ENCODE measurements around the gene AS3MT.

Gene AS3MT

DNA sequence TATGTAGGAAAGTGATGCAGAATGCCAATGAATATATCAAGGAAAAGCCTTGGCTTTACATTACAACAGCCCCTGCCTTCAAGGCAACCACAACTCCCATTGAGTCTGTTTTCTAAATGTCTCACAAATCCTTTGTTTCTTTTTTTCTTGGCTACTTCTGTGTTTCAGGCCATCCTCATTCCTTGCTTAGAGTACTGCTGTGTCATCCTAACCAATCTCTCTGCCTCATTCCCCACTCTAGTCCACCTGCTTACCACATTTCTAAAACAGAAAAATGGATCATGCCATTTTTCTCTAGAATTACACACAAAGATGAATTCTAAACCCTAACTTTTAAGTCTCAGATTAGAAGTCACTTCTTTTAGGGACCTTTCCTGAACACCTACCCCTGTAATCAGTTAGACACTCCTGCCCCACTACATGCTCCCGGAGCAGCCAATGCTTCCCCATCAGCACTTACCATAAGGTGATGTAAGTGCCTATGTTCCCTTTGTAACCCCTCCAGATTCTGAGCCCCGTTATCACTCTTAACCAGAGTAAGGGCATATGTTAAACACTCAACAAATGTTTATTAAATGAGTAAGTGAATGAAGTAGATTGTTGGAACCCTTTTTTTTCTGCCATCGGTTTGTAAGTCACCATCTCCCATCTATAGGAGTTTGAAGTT lies 12.4 kb upstream of the AS3MT start:
- no peak for DNase-seq

DNA sequence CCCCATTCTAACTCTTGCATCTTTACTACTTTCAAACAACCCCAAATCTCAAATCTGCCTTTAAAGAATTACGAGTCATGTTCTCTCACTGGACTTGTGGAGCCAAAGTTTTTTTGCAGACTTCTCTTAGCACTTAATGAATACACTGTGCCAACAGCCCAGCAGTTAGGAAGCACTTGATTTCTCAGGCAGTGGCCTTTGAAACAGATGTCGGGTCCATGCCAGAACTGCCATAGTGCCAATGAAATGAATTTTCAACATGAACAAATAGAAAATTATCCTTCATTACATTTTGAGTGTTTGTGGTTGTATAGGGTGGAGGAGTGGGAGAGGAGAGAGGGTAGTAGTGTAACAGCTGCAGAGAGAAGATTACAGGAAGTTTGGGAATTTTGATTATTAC lies 9.4 kb upstream of the AS3MT start:
- no peak for DNase-seq

DNA sequence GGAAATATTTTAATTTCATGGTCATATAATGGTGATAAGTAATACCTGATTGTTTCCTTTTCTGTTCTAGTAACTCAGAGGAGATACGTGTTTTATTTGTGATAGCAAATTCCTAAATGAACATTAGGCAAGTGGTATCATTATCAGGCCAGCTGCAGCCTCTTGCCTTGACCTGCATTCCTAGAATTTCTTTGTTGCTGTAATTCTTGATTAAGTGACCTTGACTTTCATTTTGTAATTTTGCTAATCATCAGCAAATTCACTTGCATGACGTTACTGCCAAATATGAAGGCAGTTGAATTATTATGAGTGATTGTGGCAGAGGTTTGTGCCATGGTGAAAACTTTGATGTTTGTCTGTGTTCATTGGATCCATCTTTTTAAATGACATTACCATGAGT lies 5.6 kb upstream of the AS3MT start:
- DNase-seq: no peak

- no peak for DNase-seq
Measured at GRCh38 chr10:102865620-102866019, 3.6 kb upstream of the AS3MT start.

DNA sequence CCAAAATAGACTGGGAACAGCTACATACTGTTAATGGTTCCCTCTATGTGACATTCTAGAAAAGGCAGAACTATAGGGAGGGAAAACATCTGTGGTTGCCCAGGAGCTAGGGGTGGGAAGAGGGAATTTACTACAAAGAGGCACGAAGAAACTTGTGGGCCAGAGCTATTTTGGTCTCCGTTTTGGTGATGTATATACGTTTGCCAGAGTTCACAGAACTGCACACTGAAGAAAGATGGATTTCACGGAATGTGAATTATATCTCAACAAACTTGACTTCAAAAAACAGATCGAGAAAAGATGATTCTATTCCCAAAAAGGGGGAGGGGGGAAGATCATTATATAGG lies 386 bp upstream of the AS3MT start:
- DNase-seq: no peak

GRCh38 chr10:102870221-102870620 lies 951 bp downstream of the AS3MT start:
- DNase-seq: no peak

DNA sequence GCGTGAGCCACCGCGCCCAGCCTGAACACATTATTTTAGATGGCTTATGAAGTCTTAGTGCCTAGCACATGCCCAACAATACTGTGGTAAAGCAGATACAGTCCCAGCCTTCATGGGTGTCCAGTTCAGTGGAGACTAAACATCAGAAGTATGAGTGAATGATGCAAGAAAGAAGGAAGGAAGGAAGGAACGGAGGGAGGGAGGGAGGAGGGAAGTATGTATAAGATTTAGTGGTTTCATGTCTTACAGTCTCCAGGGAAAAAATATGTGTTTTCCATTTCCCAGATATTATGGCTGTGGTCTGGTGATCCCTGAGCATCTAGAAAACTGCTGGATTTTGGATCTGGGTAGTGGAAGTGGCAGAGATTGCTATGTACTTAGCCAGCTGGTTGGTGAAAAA lies 2.9 kb downstream of the AS3MT start:
- no peak for DNase-seq

- no peak for DNase-seq
Measured at GRCh38 chr10:102876747-102877153, 7.5 kb downstream of the AS3MT start.

- no peak for DNase-seq
Measured at GRCh38 chr10:102878629-102879028, 9.4 kb downstream of the AS3MT start.

DNA sequence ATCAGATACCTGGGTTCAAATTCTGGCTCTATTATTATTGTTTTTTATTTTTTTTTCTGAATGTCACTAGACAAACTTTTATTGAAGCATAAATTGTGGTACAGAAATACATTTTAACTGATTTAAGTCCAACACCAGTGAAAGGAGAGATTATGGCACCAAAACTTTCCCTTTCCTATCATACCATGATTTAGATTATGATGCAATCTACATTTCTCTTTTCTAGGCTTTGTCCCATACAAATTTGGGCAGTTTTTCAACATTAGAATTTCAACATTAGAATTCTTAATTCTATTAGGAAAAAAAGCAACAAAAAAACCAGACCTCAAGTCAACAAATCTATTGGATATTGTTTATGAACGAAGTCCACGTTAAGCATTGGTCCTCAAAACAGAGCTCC lies 11.0 kb downstream of the AS3MT start:
- no peak for DNase-seq

DNA sequence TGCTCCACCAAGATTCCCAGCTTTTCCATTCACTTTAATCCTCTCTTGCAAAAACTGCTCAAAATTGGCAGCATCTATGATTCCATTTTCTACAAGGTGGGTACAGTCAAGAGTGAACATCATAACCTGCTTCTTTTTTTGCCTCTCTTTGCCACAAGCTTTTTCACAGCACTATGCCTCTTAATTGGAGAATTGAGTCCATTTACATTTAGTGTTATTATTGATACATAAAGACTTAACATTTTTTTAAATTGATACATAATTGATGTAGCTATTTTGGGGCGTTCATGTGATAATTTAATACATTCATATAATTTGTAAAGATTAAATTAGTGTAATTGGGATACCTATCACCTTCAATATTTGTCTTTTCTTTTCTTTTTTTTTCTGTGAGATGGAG lies 18.8 kb downstream of the AS3MT start:
- no peak for DNase-seq

DNA sequence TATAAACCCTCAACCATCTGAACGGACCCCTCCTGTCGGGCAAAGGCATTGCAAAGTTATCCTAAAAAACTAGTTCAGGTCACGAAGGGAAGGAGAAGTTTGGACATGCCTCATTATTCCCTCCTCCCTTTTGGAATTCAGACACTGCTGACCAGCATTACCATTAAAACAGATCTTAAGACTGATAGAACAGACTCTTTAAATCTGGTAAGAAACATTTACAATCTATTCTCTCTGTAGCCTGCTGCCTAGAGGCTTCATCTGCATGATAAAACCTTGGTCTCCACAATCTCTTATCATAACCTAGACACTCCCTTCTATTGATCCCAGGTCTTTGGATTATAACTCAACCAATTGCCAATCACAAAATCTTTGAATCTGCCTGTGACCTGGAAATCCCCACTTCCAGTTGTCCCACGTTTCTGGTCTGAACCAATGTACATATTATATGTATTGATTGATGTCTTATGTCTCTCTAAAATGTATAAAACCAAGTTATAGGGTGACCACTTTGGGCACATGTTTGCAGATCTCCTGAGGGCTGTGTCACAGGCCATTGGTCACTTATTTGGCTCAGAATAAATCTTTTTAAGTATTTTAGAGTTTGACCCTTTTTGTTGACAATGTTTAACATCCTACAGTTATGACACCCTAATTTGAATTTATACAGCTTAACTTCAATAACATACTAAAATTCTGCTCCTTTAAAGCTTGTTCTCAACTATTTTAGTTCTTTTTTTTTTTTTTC lies 25.4 kb downstream of the AS3MT start:
- no peak for DNase-seq

- DNase-seq: no peak
Measured at GRCh38 chr10:102900006-102900405, 30.7 kb downstream of the AS3MT start.

- no peak for DNase-seq
Measured at GRCh38 chr10:102904346-102904745, 35.1 kb downstream of the AS3MT start.

- no peak for DNase-seq
Measured at GRCh38 chr10:102906507-102906906, 37.2 kb downstream of the AS3MT start.

DNA sequence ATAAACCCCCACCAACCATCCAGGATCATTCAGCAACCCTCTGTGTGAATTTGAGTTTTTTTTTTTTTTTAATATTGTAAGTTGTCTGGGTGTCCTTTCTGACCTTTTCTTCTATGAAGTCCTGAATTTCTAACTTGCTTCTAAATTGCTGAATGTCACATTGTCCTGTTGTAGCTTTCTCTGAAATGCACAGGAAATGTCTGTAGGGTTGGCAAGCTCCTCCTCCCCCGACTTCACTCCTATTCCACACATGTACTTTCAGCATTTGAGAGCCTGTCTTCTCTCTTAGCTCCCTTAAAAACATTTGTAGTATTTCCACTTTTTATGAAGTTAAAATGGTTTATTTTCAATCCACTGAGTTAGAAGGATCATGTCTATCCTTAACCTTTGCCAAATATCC lies 45.5 kb downstream of the AS3MT start:
- DNase-seq: no peak

DNA sequence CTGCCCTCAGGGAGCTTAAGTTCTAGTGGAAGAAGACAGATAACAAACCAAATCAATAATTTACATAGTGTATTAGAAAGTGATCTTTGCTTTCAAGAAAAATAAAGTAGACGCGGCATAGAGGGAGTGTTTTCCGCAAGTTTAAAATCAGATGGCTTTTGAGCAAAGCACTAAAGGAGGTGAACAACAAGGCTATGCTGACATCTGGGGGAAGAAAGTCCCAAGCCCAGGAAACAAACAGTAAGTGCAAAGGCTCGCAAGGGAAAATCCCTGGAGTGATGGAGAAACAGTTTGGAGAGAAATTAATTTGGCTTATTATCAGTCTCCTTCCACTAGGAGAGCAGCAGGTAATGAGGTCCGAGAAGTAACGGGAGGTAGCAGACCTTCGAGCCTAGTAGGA lies 46.9 kb downstream of the AS3MT start:
- DNase-seq: no peak

- peak; percentile 76 to 79 for DNase-seq
Measured at GRCh38 chr10:102917314-102917961, 48.2 kb downstream of the AS3MT start.

DNA sequence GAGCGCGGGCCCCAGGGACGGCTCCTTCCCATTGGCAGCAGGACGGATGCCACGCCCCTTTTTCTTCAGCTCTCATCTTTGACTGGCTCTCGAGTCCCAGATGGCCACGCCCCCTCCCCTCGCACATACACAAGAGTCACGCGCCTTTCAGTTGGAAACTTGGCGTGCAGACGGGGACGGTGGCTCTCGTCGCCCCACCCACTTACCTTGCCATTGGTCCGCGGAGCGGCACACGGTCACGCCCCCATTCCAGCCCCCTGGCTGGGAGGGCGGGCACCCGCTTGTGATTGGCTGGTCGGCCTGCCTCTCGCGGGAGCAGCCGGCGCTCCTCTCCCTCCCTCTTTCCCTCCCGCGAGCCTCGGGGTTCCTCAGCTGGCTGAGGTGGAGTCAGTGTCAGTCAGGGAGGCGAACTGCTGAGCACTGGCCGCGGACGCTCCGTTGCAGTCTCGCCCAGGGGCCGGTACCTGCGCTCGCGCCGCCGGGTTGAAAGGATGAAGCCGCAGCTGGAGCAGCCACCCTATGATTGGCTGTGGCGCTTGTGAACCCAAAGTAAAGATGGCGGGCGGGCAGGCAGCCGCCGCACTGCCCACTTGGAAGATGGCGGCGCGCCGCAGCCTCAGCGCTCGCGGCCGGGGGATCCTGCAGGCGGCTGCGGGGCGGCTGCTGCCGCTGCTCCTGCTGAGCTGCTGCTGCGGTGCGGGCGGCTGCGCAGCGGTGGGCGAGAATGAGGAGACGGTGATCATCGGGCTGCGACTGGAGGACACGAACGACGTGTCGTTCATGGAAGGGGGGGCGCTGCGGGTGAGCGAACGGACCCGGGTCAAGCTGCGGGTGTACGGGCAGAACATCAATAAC lies 48.9 kb downstream of the AS3MT start, which contains the start of gene CNNM2:
CNNM2 (plus strand) TSS at position 333 of the 855 bp plus-strand sequence; CDS start at position 520, 187 bp downstream.
- peak; percentile 98 to 100 for DNase-seq

DNA sequence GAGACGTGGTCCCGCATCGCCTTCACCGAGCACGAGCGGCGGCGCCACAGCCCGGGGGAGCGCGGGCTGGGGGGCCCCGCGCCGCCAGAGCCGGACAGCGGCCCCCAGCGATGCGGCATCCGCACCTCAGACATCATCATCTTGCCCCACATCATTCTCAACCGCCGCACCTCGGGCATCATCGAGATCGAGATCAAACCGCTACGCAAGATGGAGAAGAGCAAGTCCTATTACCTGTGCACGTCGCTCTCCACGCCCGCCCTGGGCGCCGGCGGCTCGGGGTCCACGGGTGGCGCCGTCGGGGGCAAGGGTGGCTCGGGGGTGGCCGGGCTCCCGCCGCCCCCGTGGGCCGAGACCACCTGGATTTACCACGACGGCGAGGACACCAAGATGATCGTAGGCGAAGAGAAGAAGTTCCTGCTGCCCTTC lies 49.6 kb downstream of the AS3MT start:
- peak; percentile 5 to 23 for DNase-seq

GRCh38 chr10:102919246-102919959 lies 50.1 kb downstream of the AS3MT start:
- DNase-seq: no peak

DNA sequence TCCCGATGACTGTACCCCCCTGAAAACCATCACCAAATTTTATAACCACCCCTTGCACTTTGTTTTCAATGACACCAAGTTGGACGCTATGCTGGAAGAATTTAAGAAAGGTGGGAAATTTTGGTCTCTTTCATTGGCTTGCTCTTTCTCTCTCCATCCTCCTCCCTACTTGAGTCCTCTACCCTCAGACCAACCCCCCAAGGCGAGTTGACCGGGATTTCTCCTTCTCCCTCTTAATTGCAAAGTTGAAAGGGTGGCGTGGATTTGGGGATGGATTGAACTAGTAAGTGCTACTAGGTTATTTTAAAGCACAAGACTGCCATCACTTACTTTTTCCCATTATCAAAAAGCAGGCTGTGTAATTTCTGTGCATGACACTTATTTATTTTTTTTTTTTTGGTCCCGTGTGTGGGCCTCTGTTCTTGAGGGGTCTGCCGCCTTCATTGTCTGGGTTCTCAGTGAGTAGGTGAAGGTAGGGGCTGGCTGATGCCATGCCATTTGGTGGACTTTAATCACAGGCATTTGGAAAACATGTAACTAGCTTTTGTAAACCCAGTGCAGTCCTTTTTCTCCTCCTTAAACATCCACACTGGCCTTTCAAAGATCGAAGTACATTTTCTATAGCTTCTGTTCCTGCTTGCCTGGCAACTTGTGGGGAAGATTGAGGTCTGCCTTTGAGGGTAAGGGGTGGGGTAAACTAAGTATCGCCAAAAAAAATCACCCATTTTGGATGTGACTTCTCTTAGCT lies 50.9 kb downstream of the AS3MT start:
- no peak for DNase-seq

Data from stimulated activated CD4-positive, alpha-beta T cell treated with anti-CD3 and anti-CD28 coated beads, Interleukin-4, amount 100 ng/mL, for 4 hours (primary cell).